Right renal cortex interstitium (tissue), 3 donors: ENCODE data around the gene XPR1. TPM values are rescaled to one million over a fixed set of nuclear protein-coding genes. Genes with fewer than 3 reads are reported as not detected.
A peak's percentile ranks its signal among the peaks of the same experiment; 100 is the strongest.

Source experiments
- DNase-seq, 3 donors: peaks; one replicate each; pipeline ENCODE4 v3.0.0-alpha.2; 2013; ENCODE audit warnings: low read depth in 3 of 3, low spot score in 2 of 3
- polyA plus RNA-seq, 3 donors: library from polyadenylated mRNA; unstranded; fragments of 120-200 nt; gene quantifications; one replicate each; pipeline ENCODE4 v1.2.1, GENCODE V29; 2013; ENCODE audit not compliant: insufficient read length in 3 of 3

Gene XPR1
- polyA plus RNA-seq, 3 donors = 36.6 to 40.1 (median 40.0) TPM

- no peak for DNase-seq
These were observed 293.1 kb downstream of the XPR1 start for GRCh38 chr1:180924939-180925338.

DNA sequence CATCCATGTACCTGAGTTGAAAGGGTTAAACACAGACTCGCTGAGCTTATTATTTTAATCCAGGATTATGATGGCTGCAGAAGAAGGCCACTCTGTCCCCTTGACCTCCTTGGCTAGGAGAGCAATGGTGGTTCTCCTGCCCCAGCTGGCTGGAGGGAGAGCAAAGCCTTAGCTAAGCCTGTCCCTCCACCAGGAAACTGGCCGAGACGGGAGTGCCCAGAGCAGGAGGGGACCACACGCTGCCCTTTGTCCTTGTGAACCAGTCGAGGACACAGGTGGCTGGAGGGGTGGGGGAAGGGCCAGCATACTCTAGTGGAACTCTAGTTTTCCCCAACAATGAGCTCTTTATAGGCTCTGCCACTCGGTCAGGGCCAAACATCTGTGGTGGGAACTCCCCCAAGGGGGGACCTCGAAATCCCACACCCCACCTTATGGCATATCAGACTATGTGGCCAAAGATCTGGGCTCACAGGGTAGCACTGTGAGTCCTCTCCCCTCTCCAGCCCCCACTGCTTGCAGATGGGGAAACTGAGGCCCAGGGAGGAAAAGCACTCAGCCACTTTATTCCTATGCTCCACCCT, 293.7 kb downstream of the XPR1 start:
- no peak for DNase-seq

- DNase-seq = peak in 1 of 3 donors; percentile 29
These were observed 294.6 kb downstream of the XPR1 start for GRCh38 chr1:180926164-180926981.

- no peak for DNase-seq
These were observed 295.5 kb downstream of the XPR1 start for GRCh38 chr1:180927348-180927747.

- DNase-seq = no peak
These were observed 296.0 kb downstream of the XPR1 start for GRCh38 chr1:180927841-180928240.

DNA sequence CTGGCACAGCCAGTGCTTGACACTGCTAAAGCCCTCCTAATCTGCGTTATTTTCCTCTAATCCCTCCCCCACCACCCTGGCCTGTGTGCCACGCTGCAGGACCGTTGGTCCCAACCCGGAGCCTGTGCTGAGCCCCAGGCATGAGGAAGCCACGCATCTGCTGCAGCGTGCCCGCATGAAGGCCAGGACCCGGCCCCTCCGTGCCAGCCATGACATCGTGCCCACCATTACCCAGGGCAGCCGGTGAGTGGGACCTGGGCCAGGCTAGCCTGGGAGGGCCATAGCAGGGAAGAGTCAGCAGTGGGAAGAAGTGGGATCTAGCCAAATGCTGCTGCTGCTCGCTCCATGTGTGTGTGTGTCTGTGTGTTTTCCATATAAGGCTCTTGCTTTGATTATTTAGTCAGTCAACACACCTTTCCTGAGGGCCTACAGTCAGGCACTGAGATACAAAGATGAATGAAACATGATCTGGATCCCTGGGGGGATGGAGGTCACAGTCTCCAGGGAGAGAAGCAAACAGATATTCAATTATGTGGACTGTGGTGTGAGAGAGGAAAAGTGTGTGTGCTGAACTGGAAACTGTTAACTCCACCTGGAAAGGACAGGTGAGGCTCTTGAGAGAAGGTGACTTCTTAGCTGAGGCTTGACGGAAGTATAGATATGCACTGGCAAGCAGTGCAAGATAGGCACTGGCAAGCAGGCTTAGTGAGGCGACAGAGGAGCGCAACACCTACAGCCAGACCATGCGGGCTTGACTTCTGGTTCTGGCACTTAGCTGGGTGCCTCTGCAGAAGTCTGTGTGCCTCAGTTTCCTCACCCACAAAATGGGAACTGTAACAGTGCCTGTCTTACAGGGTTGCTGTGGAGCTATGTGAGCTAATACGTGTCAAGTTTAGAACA, 296.8 kb downstream of the XPR1 start:
- DNase-seq = no peak

- DNase-seq = no peak
These were observed 297.6 kb downstream of the XPR1 start for GRCh38 chr1:180929389-180929788.

GRCh38 chr1:180930687-180931086, 298.9 kb downstream of the XPR1 start:
- no peak for DNase-seq

- no peak for DNase-seq
These were observed 299.7 kb downstream of the XPR1 start for GRCh38 chr1:180931529-180931928.

DNA sequence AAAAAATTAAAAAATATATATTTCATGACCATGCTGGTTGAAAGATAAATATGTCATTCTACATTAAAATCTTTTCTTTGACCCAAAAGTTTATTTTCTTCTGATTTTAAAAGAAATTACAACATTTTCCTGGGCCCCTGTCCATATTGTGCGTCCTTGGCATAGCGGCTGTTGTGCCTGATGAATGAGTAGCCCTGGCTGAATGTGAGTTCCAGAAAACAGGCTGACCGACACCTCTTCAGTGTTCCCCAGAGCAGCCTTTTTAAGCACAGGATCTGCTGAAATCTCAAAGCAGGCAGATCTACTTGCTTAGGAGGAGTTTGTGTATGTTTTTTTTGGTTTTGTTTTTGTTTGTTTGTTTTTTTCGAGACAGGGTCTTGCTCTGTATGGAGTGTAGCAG, 300.6 kb downstream of the XPR1 start:
- no peak for DNase-seq

DNA sequence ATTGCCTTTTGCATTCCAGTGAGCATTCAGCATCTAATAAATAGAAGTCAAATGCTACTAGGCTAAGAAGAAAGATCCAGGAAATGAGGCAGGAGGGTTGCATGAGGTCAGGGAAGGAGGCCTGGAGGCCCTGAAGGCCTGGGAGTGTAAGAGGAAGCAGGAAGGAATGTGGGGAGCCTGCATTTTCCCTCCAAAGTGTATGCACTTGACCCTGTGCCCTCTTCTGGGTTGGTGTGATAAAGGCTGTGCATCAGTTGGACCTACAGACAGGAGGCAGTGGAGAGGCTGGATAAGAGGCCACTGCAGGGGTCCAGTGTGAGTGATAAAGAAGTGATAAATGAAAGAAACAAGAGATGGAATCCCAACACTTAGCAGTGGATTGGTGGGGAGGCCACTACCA, 301.3 kb downstream of the XPR1 start:
- DNase-seq = no peak

DNA sequence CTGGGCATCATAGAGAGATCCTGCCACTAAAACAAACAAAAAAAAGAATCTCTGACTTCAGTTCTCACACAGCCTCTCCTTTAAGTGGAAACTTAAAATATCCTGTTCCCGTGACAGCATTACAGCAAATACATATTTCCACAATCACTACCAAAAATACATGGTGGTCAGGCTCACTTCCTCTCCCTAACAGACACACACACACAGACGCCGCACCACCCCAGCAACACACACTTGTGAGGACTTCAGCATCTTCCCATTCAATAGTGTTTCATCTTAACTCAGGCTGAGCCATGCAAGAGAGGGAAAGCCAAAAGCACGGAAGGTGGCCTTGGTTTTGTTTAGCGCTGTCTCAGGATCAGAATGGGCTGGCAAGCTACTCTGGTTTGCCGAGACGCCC, 302.7 kb downstream of the XPR1 start:
- DNase-seq = no peak

GRCh38 chr1:180935326-180936109, 303.7 kb downstream of the XPR1 start:
- DNase-seq = no peak

DNA sequence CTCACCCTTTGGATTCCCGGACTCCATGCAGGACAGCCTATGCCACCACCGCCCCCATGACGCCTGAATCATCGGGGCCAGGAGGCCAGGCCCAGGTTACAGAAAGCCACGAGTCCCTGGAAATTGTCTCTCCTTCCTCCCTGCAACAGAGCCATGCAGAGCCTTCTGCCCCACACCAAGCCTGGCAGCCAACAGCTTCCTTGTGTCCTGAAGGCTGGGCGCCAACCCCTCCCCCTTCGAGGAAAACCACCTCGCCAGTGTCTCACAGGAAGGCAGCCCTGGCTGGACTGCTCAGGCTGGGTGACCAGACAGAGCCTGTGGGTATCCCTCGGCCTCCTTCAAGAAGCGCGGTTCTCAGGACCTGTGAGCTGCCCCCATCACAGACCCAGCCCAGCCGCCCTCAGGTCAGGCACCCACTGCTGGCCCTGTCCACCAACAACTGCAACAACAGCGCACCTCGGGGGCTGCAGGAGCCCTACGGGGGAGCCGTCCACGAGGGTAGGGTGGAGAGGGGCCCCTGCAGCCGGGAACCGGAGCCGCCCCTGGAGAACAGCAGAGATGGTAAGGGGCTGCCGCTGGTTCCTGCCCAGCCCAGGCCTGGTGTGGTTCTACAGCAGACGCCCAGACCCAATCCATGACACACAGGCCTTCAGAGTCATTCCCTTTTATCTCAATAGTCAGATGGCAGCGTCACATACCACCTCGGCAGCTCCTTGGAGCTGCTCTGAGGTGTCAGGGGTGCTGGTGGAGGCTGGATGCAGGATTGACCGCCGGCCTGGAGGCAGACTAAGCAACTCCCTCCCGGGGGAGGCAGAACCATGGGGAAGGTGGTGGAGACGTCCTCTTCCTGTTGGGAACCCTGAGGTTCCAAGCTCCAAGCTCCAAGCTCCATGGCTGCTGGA, 304.5 kb downstream of the XPR1 start:
- DNase-seq = no peak

- DNase-seq = no peak
These were observed 305.2 kb downstream of the XPR1 start for GRCh38 chr1:180937012-180937372.

DNA sequence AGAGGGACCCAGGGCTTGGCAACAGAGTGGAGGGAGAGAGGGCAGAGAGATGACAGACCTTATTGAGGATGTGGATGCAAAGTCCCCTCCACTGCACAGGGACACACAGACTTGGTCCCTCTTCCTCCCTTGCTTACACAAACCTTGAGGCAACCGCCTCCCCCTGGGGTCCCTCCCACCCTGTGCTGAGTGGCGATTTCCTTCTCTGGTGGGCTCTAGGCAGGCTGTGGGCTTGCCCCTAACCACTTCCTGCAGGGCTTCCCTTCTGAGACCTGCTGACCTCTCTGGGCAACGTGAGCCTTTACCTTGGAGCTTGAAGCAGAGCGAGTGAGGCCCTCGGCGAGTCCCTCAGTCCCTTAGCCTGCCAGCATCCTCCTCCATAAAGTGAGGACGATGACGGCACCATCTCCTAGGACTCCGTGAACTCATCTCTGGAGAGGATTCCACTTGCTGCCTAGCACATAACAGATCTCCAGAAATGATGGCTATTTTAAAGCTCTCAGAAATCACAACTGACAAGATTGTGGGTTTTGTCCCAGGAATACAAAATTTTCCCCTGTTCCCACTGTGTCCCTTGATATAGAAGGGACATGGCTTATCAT, 305.9 kb downstream of the XPR1 start:
- DNase-seq = no peak

DNA sequence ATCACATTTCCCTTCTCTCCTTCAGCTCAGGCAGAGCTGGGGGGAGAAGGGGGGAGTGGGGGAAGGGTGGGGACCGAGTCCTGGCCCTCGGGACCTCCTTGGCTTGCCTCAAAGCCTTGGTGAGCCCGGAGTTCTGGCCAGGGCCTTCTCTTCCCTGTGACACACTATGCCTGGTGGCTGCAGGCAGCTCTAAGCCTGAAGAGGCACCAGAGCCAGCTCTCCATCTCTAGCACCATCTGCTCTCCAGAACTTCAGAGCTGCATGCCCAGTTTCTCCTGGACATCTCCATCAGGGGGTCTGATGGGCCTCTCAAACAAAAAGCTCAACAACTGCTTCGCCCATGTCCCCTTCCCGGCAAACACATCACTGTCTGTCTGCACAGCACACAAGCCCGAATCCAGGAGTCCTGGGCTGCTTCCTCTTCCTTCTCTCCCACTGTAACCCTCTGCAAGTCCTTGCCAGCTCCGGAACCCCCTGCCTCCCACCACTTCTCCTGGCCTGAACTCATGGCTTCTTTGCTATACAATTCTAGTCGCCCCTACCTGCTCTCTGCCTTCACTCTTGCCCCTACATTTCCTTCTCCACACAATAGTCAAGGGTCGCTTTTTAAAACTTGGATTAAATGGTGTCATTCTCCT, 307.4 kb downstream of the XPR1 start:
- DNase-seq = no peak

- no peak for DNase-seq
These were observed 307.9 kb downstream of the XPR1 start for GRCh38 chr1:180939711-180940103.
